ENCODE measurements around the gene DCAF10. TPM values are rescaled to one million over a fixed set of nuclear protein-coding genes. Genes with fewer than 3 reads are reported as not detected.
"Not testable (repeated sequence)": the region's sequence is repeated elsewhere in the genome, so short reads cannot be mapped to it uniquely, and the experiment has no call there.

The DCAF10 gene
- total RNA-seq, 2 experiments from 2014 or later, result 12.8 to 20.8 TPM

GRCh38 chr9:37818849-37819248 lies 18.3 kb downstream of the DCAF10 start:
- peaks cover 45% of the 10 kb centered on the region for H3K36me3 ChIP-seq (ENCODE audit: insufficient read depth, low read length)
- no peak overlapping the region for H2AFZ ChIP-seq (ENCODE audit: low read length)
- intact Hi-C loops (cut with micrococcal nuclease; ENCODE audit: unreplicated experiment), result no loop called here
- H3K79me2 ChIP-seq (ENCODE audit: insufficient read depth, low read depth, low read length), result peaks cover 21% of the 10 kb centered on the region
- BruUV-seq (replicated peaks), result no TSS peak
- no peaks in the 10 kb centered on the region for H3K9me2 ChIP-seq (ENCODE audit: insufficient read depth, low read length)
- no peak overlapping the region for H3K4me3 ChIP-seq (ENCODE audit: low read depth, low read length, poor library complexity, severe bottlenecking)
- no peaks in the 10 kb centered on the region for H3K4me1 ChIP-seq (ENCODE audit: insufficient read depth, low read length, poor library complexity, severe bottlenecking)
- no peaks in the 10 kb centered on the region for H3K9me3 ChIP-seq (ENCODE audit: low read length)
- TF ChIP-seq CTCF (conservative IDR thresholded peaks at IDR 0.05; ENCODE audit: low read length) (no peak), EZH2phosphoT487 (IDR thresholded peaks at IDR 0.05; ENCODE audit: borderline replicate concordance, low read depth, low read length) (no peak)
- peaks cover 6% of the 10 kb centered on the region; the same call in 1 of the 2 replicates for H4K20me1 ChIP-seq (ENCODE audit: insufficient read depth, low read length)
- ChIA-PET CTCF (ENCODE audit: unreplicated experiment) (interaction anchor here (0.5 kb wide), 1 partner anchor 18 kb away, joined by 3 read pairs; no protein-coding TSS in a partner anchor), POLR2A (interaction anchor here (0.6 to 1.2 kb wide), 3 partner anchors 10 to 322 kb away, joined by 3 read pairs; no protein-coding TSS in a partner anchor)
- H3K27ac ChIP-seq (ENCODE audit: low read depth, low read length, poor library complexity, severe bottlenecking), result no peak overlapping the region
- no peak for DNase-seq (ENCODE audit: low spot score)
- no peak overlapping the region for H3K4me2 ChIP-seq (ENCODE audit: low read length)

GRCh38 chr9:37820142-37820541 lies 19.5 kb downstream of the DCAF10 start:
- DNase-seq (ENCODE audit: low spot score), result no peak
- ChIA-PET POLR2A (interaction anchor here (1.7 kb wide), 1 partner anchor 8 kb away, joined by 7 read pairs; no protein-coding TSS in a partner anchor), CTCF (ENCODE audit: unreplicated experiment) (no interaction called here)
- no peak overlapping the region for H2AFZ ChIP-seq (ENCODE audit: low read length)
- BruUV-seq (replicated peaks), result no TSS peak
- H3K79me2 ChIP-seq (ENCODE audit: insufficient read depth, low read depth, low read length), result peaks cover 18% of the 10 kb centered on the region
- H3K27ac ChIP-seq (ENCODE audit: low read depth, low read length, poor library complexity, severe bottlenecking), result no peak overlapping the region
- peaks cover 57% of the 10 kb centered on the region for H3K36me3 ChIP-seq (ENCODE audit: insufficient read depth, low read length)
- H3K4me2 ChIP-seq (ENCODE audit: low read length), result no peak overlapping the region
- H4K20me1 ChIP-seq (ENCODE audit: insufficient read depth, low read length), result peaks cover 6% of the 10 kb centered on the region; the same call in 1 of the 2 replicates
- TF ChIP-seq CTCF (conservative IDR thresholded peaks at IDR 0.05; ENCODE audit: low read length), result no peak
- TF ChIP-seq EZH2phosphoT487 (IDR thresholded peaks at IDR 0.05; ENCODE audit: borderline replicate concordance, low read depth, low read length), result no peak
- H3K9me2 ChIP-seq (ENCODE audit: insufficient read depth, low read length), result no peaks in the 10 kb centered on the region
- H3K4me1 ChIP-seq (ENCODE audit: insufficient read depth, low read length, poor library complexity, severe bottlenecking), result no peaks in the 10 kb centered on the region
- no peak overlapping the region for H3K4me3 ChIP-seq (ENCODE audit: low read depth, low read length, poor library complexity, severe bottlenecking)
- no peaks in the 10 kb centered on the region for H3K9me3 ChIP-seq (ENCODE audit: low read length)
- intact Hi-C loops (cut with micrococcal nuclease; ENCODE audit: unreplicated experiment), result no loop called here

GRCh38 chr9:37825174-37825573 lies 24.6 kb downstream of the DCAF10 start:
- DNase-seq (ENCODE audit: low spot score); H3K27ac ChIP-seq (ENCODE audit: low read depth, low read length, poor library complexity, severe bottlenecking); H3K79me2 ChIP-seq (ENCODE audit: insufficient read depth, low read depth, low read length); H4K20me1 ChIP-seq (ENCODE audit: insufficient read depth, low read length); H2AFZ ChIP-seq (ENCODE audit: low read length); H3K9me3 ChIP-seq (ENCODE audit: low read length); CTCF ChIA-PET (ENCODE audit: unreplicated experiment); H3K9me2 ChIP-seq (ENCODE audit: insufficient read depth, low read length); H3K4me1 ChIP-seq (ENCODE audit: insufficient read depth, low read length, poor library complexity, severe bottlenecking); H3K4me2 ChIP-seq (ENCODE audit: low read length); intact Hi-C loops (cut with micrococcal nuclease; ENCODE audit: unreplicated experiment); H3K4me3 ChIP-seq (ENCODE audit: low read depth, low read length, poor library complexity, severe bottlenecking): not testable (repeated sequence)
- POLR2A ChIA-PET, result interaction anchor here (1.2 kb wide), 1 partner anchor 14 kb away, joined by 4 read pairs; no protein-coding TSS in a partner anchor
- BruUV-seq (replicated peaks), result TSS peak; percentile 13
- H3K36me3 ChIP-seq (ENCODE audit: insufficient read depth, low read length), result peaks cover 77% of the 10 kb centered on the region

Measured in OCI-LY7 (cell line).